HCT116 (cell line): ENCODE data around the gene AMER2. TPM values are rescaled to one million over a fixed set of nuclear protein-coding genes. Genes with fewer than 3 reads are reported as not detected.

ENCODE experiments used
- ATAC-seq: fragments of 200-7000 bp; cut with Tn5 transposase; 2 replicates; pipeline ENCODE4 v1.9.1; 2020; ENCODE audit warnings: mild to moderate bottlenecking, moderate library complexity
- BruUV-seq: library from RNA; stranded (reverse); fragments of 400-500 nt; replicated peaks from 2 replicates; lab custom pipeline; 2021; lab: Mats Ljungman, UMichigan
- CTCF ChIA-PET: fragments of 300-600 bp; sonication (Branson Sonifier 250); formaldehyde crosslinking; loops from one replicate; lab custom pipeline; 2021; ENCODE audit warnings: antibody characterized with exemption; lab: Charles Lee
- POLR2A ChIA-PET: fragments of 300-600, 350-600 bp; sonication (Branson Sonifier 250); formaldehyde crosslinking; loops from one replicate; lab custom pipeline; 2021; ENCODE audit warnings: antibody characterized with exemption; lab: Charles Lee
- RAD21 ChIA-PET, 2 experiments: fragments of 300-600 bp; sonication (Branson Sonifier 250); formaldehyde crosslinking; loops; one replicate each; lab custom pipeline; 2023; ENCODE audit warnings: low total read pairs in 2 of 2; ENCODE audit not compliant: uncharacterized antibody in 2 of 2, unreplicated experiment in 2 of 2, low non-redundant PET in 1 of 2; lab: Charles Lee
- DNase-seq: peaks from one replicate; pipeline ENCODE4 v3.0.0-alpha.2; 2010; ENCODE audit warnings: low read depth, low spot score
- H2AFZ ChIP-seq: fragments of 200-600 bp; shearing (Covaris generic), sonication (generic); 2 replicates; pipeline ENCODE4 v1.6.1; 2017; ENCODE audit warnings: low read depth, mixed run types, mixed read lengths, antibody characterized with exemption, low read length; ENCODE audit not compliant: poor library complexity, severe bottlenecking
- H3K27ac ChIP-seq: 2 replicates; pipeline ENCODE4 v1.5.1; 2012; ENCODE audit warnings: low read depth, low read length
- H3K27me3 ChIP-seq: fragments of 200-600 bp; sonication (generic); 2 replicates; pipeline ENCODE4 v1.6.1; 2016; ENCODE audit warnings: mixed run types, low read length, mixed read lengths; ENCODE audit not compliant: insufficient read depth
- H3K36me3 ChIP-seq, 2 experiments: fragments of 200-500 bp in 1 of 2; fragments of 200-600 bp in 1 of 2; sonication (Bioruptor generic) in 1 of 2; sonication (generic) in 1 of 2; 2 replicates each; pipeline versions ENCODE4 v1.5.1 to v1.6.1; 2014 to 2016; ENCODE audit warnings: low read length in 2 of 2, inconsistent platforms in 1 of 2, mixed read lengths in 1 of 2, mixed run types in 1 of 2; ENCODE audit not compliant: insufficient read depth in 2 of 2, control insufficient read depth in 1 of 2
- H3K4me1 ChIP-seq, 2 experiments: fragments of 200-600 bp in 1 of 2; sonication (generic) in 1 of 2; 2 replicates each; pipeline versions ENCODE4 v1.5.1 to v1.6.1; 2012 to 2017; ENCODE audit warnings: low read length in 2 of 2, inconsistent platforms in 1 of 2, mild to moderate bottlenecking in 1 of 2, mixed read lengths in 1 of 2, mixed run types in 1 of 2, moderate library complexity in 1 of 2; ENCODE audit not compliant: insufficient read depth in 2 of 2, control insufficient read depth in 1 of 2
- H3K4me2 ChIP-seq: fragments of 200-600 bp; sonication (generic); 2 replicates; pipeline ENCODE4 v1.6.1; 2017; ENCODE audit warnings: mixed run types, low read length, mixed read lengths
- H3K4me3 ChIP-seq, 2 experiments: fragments of 200-600 bp in 1 of 2; sonication (generic) in 1 of 2; replicated peaks in 1 of 2; 2 replicates each; pipeline ENCODE4 v1.5.1; 2011 to 2016; ENCODE audit warnings: low read length in 2 of 2, control low read depth in 1 of 2, low read depth in 1 of 2, mild to moderate bottlenecking in 1 of 2, mixed read lengths in 1 of 2, mixed run types in 1 of 2
- H3K79me2 ChIP-seq: fragments of 200-600 bp; sonication (generic); 2 replicates; pipeline ENCODE4 v1.6.1; 2017; ENCODE audit warnings: mild to moderate bottlenecking, mixed run types, low read length, moderate library complexity, mixed read lengths; ENCODE audit not compliant: insufficient read depth
- H3K9ac ChIP-seq: fragments of 200-600 bp; sonication (generic); 2 replicates; pipeline ENCODE4 v1.6.1; 2016; ENCODE audit warnings: low read length, mixed read lengths
- H3K9me2 ChIP-seq: fragments of 200-600 bp; sonication (generic), shearing (Covaris generic); 2 replicates; pipeline ENCODE4 v1.6.1; 2017; ENCODE audit warnings: mixed run types, mild to moderate bottlenecking, moderate library complexity; ENCODE audit not compliant: insufficient read depth
- H3K9me3 ChIP-seq, 2 experiments: fragments of 200-500 bp in 1 of 2; fragments of 200-600 bp in 1 of 2; sonication (Bioruptor generic) in 1 of 2; sonication (generic) in 1 of 2; 2 replicates each; pipeline ENCODE4 v1.6.1; 2014 to 2017; ENCODE audit warnings: low read length in 2 of 2, mixed read lengths in 2 of 2, inconsistent platforms in 1 of 2, low read depth in 1 of 2, mild to moderate bottlenecking in 1 of 2, mixed run types in 1 of 2, moderate library complexity in 1 of 2; ENCODE audit not compliant: control insufficient read depth in 1 of 2, insufficient read depth in 1 of 2
- H4K20me1 ChIP-seq: fragments of 200-600 bp; sonication (generic), shearing (Covaris generic); 2 replicates; pipeline ENCODE4 v1.6.1; 2017; ENCODE audit warnings: mixed run types, mild to moderate bottlenecking, moderate library complexity; ENCODE audit not compliant: insufficient read depth
- ATF3 ChIP-seq: IDR thresholded peaks from 2 replicates; pipeline ENCODE4 v1.6.1; 2012
- EZH2 ChIP-seq: fragments of 200-600 bp; sonication (generic); IDR thresholded peaks from 2 replicates; pipeline ENCODE4 v1.6.1; 2017; ENCODE audit warnings: antibody characterized with exemption, mixed run types
- FOSL1 ChIP-seq: IDR thresholded peaks from 2 replicates; pipeline ENCODE4 v1.6.1; 2012; ENCODE audit warnings: low read depth
- MAX ChIP-seq: IDR thresholded peaks from 2 replicates; pipeline ENCODE4 v1.6.1; 2012
- POLR2A ChIP-seq: IDR thresholded peaks from 2 replicates; pipeline ENCODE4 v1.7.0; 2011; ENCODE audit warnings: borderline replicate concordance; ENCODE audit not compliant: insufficient read depth, insufficient read length; ENCODE audit errors: extremely low read depth
- POLR2AphosphoS5 ChIP-seq: IDR thresholded peaks from 2 replicates; pipeline ENCODE4 v1.6.1; 2011; ENCODE audit warnings: mild to moderate bottlenecking, low read depth, low read length, moderate library complexity
- RAD21 ChIP-seq: IDR thresholded peaks from 2 replicates; pipeline ENCODE4 v1.6.1; 2012; ENCODE audit warnings: low read depth, mild to moderate bottlenecking
- REST ChIP-seq: IDR thresholded peaks from 2 replicates; pipeline ENCODE4 v1.6.1; 2012; ENCODE audit warnings: low read depth
- SIN3A ChIP-seq: IDR thresholded peaks from 2 replicates; pipeline ENCODE4 v1.6.1; 2012; ENCODE audit warnings: low read depth
- SP1 ChIP-seq: IDR thresholded peaks from 2 replicates; pipeline ENCODE4 v1.6.1; 2012; ENCODE audit warnings: low read depth
- SRF ChIP-seq: IDR thresholded peaks from 2 replicates; pipeline ENCODE4 v1.6.1; 2012; ENCODE audit warnings: low read depth
- YY1 ChIP-seq: IDR thresholded peaks from 2 replicates; pipeline ENCODE4 v1.6.1; 2011; ENCODE audit warnings: low read length, low read depth, moderate library complexity, mild to moderate bottlenecking; ENCODE audit not compliant: insufficient replicate concordance; ENCODE audit errors: extremely low read depth
- ZNF274 ChIP-seq: fragments of 200-500 bp; sonication (Bioruptor generic); IDR thresholded peaks from 2 replicates; pipeline ENCODE4 v1.6.1; 2014; ENCODE audit warnings: mild to moderate bottlenecking, low read depth, low read length, inconsistent platforms
- intact Hi-C: fragments of 100-400 bp; cut with micrococcal nuclease; formaldehyde crosslinking; loops from 2 replicates; pipeline ENCODE4 v1.10.0; 2022
- total RNA-seq: library from RNA; stranded (reverse); gene quantifications from one replicate; pipeline ENCODE4 v1.2.1, GENCODE V29; 2021; ENCODE audit not compliant: unreplicated experiment

AMER2 gene
- total RNA-seq, 1 experiment from 2014 or later = not detected

- intact Hi-C loops = no loop called here
- no peaks in the 10 kb centered on the region for H3K9me2 ChIP-seq
- H2AFZ ChIP-seq = no peak overlapping the region
- no peak overlapping the region for H3K27ac ChIP-seq
- no peak overlapping the region for H3K4me3 ChIP-seq
- H3K9ac ChIP-seq = no peak overlapping the region
- no peaks in the 10 kb centered on the region for H3K79me2 ChIP-seq
- H3K9me3 ChIP-seq = no peaks in the 10 kb centered on the region
- RAD21 ChIA-PET = no interaction called here
- TF ChIP-seq MAX = no peak
- no peak for TF ChIP-seq YY1
- TF ChIP-seq RAD21 = no peak
- no peak for TF ChIP-seq SRF
- no peak for TF ChIP-seq POLR2A
- no TSS peak for BruUV-seq
- no peaks in the 10 kb centered on the region for H3K4me1 ChIP-seq
- DNase-seq (no peak), ATAC-seq (no peak)
- CTCF ChIA-PET = no interaction called here
- no peaks in the 10 kb centered on the region for H3K27me3 ChIP-seq
- POLR2A ChIA-PET = no interaction called here
- no peaks in the 10 kb centered on the region for H3K36me3 ChIP-seq
- H4K20me1 ChIP-seq = no peaks in the 10 kb centered on the region
- no peak overlapping the region for H3K4me2 ChIP-seq
These were observed 53.6 kb downstream of the AMER2 start for GRCh38 chr13:25118378-25118905.

- Histone ChIP-seq H3K4me1 (no peaks in the 10 kb centered on the region), H3K36me3 (no peaks in the 10 kb centered on the region), H4K20me1 (no peaks in the 10 kb centered on the region), H2AFZ (no peak overlapping the region)
- TF ChIP-seq POLR2A (no peak), SP1 (no peak), SRF (no peak), REST (no peak), POLR2AphosphoS5 (no peak), RAD21 (no peak), FOSL1 (no peak), ZNF274 (no peak), ATF3 (no peak), SIN3A (no peak), EZH2 (no peak)
- TF ChIP-seq, all 23 proteins: peak for 0
- no peak overlapping the region for H3K9ac ChIP-seq
- no TSS peak for BruUV-seq
- ChIA-PET RAD21 (no interaction called here), CTCF (no interaction called here), POLR2A (no interaction called here)
- H3K4me2 ChIP-seq = no peak overlapping the region
- no peaks in the 10 kb centered on the region for H3K9me3 ChIP-seq
- intact Hi-C loops = no loop called here
- no peaks in the 10 kb centered on the region for H3K9me2 ChIP-seq
- ATAC-seq = no peak
- no peak overlapping the region for H3K27ac ChIP-seq
- DNase-seq = no peak
- H3K79me2 ChIP-seq = no peaks in the 10 kb centered on the region
- H3K27me3 ChIP-seq = no peaks in the 10 kb centered on the region
- H3K4me3 ChIP-seq = no peak overlapping the region
These were observed 54.8 kb downstream of the AMER2 start for GRCh38 chr13:25117312-25117711.
